MM.1S (cell line): ENCODE measurements around the gene THRAP3.

Experiments used
- CTCF ChIP-seq: fragments of 300-600 bp; sonication (generic); IDR thresholded peaks from 2 replicates; pipeline ENCODE4 v1.5.1; 2016; ENCODE audit warnings: antibody characterized with exemption, low read length, mixed read lengths
- EZH2phosphoT487 ChIP-seq: fragments of 300-600 bp; sonication (generic); IDR thresholded peaks from 2 replicates; pipeline ENCODE4 v1.6.1; 2018; ENCODE audit warnings: antibody characterized with exemption, low read length

GRCh38 chr1:36349241-36349671 is 125.0 kb downstream of the THRAP3 start:
- TF ChIP-seq CTCF: no peak
- no peak for TF ChIP-seq EZH2phosphoT487
